AG09309 (cell line): ENCODE measurements around the gene CHRNA4.
"Not testable (repeated sequence)": the region's sequence is repeated elsewhere in the genome, so short reads cannot be mapped to it uniquely, and the experiment has no call there.

Source experiments
- DNase-seq: peaks from one replicate; pipeline ENCODE4 v3.0.0-alpha.2; 2010; ENCODE audit warnings: low read depth
- H3K4me3 ChIP-seq: 2 replicates; pipeline ENCODE4 v1.5.1; 2011; ENCODE audit warnings: mild to moderate bottlenecking, low read depth, low read length, moderate library complexity; ENCODE audit not compliant: control insufficient read depth
- CTCF ChIP-seq: IDR thresholded peaks from 2 replicates; pipeline ENCODE4 v1.5.1; 2011; ENCODE audit warnings: mild to moderate bottlenecking, low read depth, low read length, inconsistent platforms; ENCODE audit not compliant: insufficient read depth, control insufficient read depth; ENCODE audit errors: missing control alignments

CHRNA4 gene

DNA sequence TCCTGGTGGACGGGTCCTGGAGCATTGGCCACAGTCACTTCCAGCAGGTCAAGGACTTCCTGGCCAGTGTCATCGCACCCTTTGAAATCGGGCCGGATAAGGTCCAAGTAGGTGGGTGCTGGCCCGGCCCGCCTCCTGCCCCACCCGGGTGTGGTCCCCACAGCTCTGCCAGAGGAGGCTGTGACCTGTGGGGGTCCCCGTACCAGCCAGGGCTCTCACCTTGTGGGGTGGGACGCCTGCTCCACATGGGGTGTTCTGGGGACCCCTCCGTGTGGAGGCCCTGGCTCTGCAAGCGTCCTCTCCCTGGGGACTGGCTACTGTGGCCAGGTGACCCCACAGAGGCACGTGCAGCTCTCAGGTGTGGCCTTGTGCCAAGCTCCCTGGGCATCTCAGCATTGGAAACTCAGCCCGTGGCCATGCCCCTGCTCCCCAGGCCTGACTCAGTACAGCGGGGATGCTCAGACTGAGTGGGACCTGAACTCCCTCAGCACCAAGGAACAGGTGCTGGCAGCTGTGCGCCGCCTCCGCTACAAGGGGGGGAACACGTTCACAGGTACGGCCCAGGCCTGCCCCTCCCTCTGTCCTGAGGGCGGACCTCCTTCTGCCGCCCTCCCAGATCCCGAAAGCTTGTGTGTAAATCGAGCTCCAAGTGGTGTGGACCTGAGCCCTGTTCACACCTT, 53.5 kb downstream of the CHRNA4 start:
- no peak for TF ChIP-seq CTCF
- DNase-seq = no peak
- no peak overlapping the region for H3K4me3 ChIP-seq

DNA sequence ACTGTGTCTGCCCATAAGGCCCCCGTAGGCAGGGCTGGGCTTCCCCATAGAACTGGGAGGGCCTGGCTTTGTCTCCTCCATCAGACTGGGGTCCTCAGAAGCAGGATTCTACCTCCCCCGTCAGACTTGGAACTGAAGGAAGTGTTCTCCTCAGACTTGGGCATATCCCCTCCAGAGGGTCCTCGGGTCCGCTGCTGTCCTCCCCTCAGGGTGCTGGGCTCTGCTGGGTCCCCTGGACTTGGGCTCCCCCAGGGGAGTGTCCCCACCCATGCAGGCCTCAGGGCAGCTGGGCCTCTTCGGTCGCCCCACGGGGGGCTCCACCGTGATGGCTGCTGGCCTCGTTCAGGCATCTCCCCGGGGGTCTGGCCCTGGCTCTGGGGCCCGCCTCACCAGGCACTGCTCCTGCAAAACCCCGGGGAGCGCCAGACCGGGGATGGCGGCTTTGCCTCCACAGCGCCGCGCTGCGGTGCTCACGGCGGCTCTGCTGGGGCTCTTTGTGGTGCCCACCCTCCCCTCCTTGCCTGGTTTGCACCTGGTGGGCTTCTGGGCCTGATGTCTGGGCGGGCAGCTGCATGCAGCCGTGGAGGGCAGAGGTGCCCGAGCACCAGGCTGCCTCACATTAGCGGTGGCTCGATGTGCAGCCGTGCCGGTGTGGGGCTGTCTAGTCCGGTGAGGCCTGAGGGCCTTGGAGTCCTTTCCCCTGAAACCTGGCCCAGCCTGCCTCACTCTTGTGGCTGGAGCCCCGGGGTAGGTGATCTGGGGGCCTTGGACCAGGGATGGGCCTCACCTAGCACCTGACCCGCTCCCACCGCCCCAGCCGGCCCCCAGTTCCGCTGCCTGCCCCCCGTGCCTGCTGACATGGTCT, 54.2 kb downstream of the CHRNA4 start:
- no peak for TF ChIP-seq CTCF
- no peak overlapping the region for H3K4me3 ChIP-seq
- DNase-seq = no peak

DNA sequence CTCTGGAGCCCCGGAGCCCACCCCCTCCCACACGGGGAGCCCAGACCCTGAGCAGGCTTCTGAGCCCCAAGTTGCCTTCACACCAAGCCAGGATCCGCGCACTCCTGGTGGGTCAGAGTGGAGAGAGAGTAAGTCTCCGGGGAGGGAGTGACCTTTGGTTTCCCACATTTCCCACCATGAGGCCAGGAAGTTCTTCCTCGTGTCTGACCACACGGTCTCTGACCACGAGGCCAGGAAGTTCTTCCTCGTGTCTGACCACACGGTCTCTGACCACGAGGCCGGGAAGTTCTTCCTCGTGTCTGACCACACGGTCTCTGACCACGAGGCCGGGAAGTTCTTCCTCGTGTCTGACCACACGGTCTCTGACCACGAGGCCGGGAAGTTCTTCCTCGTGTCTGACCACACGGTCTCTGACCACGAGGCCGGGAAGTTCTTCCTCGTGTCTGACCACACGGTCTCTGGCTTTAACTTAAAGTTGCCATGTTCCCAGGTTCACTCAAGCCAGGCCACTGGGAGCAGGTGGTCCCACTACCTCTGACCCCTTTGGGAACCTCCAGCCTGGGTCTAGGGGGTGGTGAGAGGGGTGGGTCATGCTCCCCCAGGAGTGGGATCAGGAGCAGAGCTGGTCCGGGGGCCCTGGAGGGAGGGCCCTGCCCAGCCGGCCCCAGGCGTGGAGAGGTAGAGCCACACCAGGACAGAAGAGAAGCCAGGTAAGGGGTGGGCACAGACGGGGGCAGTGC, 55.0 kb downstream of the CHRNA4 start:
- not testable (repeated sequence) for DNase-seq

GRCh38 chr20:63305393-63305792, 55.8 kb downstream of the CHRNA4 start:
- TF ChIP-seq CTCF = no peak
- no peak for DNase-seq
- no peak overlapping the region for H3K4me3 ChIP-seq

More for the DNA sequence above, 55.0 kb downstream of the CHRNA4 start:
- not testable (repeated sequence) for H3K4me3 ChIP-seq

GRCh38 chr20:63303095-63303666, 58.0 kb downstream of the CHRNA4 start:
- TF ChIP-seq CTCF = no peak
- no peak for DNase-seq
- H3K4me3 ChIP-seq = no peak overlapping the region

- TF ChIP-seq CTCF = no peak
- DNase-seq = no peak
- H3K4me3 ChIP-seq = no peak overlapping the region
Observed at GRCh38 chr20:63301671-63302070, 59.5 kb downstream of the CHRNA4 start.
